Upper lobe of left lung (tissue), 6 donors: ENCODE results near the gene IFTAP. TPM values are rescaled to one million over a fixed set of nuclear protein-coding genes. Genes with fewer than 3 reads are reported as not detected.

Experiments used
- ATAC-seq, 2 donors: fragments of 200-7000 bp; cut with Tn5 transposase; one replicate each; pipeline ENCODE4 v1.9.1; 2022; ENCODE audit warnings: mild to moderate bottlenecking in 2 of 2, moderate library complexity in 2 of 2; ENCODE audit not compliant: low FRiP score in 2 of 2
- DNase-seq, 2 donors: peaks; one replicate each; pipeline ENCODE4 v3.0.0-alpha.2; 2019 to 2020
- H3K27ac ChIP-seq, 4 donors: fragments of 200-600 bp; sonication (generic); one replicate each; pipeline ENCODE4 v1.5.1; 2016 to 2019
- H3K27me3 ChIP-seq, 4 donors: fragments of 200-600 bp; sonication (generic); one replicate each; pipeline ENCODE4 v1.5.1; 2017 to 2019
- H3K36me3 ChIP-seq, 4 donors: fragments of 200-600 bp; sonication (generic); one replicate each; pipeline ENCODE4 v1.5.1; 2016 to 2019
- H3K4me1 ChIP-seq, 4 donors: fragments of 200-600 bp; sonication (generic); one replicate each; pipeline ENCODE4 v1.5.1; 2018 to 2019
- H3K4me3 ChIP-seq, 4 donors: fragments of 200-600 bp; sonication (generic); one replicate each; pipeline ENCODE4 v1.5.1; 2017 to 2019; ENCODE audit warnings: mild to moderate bottlenecking in 2 of 4, moderate library complexity in 1 of 4
- H3K9me3 ChIP-seq, 4 donors: fragments of 200-600 bp; sonication (generic); one replicate each; pipeline ENCODE4 v1.5.1; 2018 to 2019
- CTCF ChIP-seq, 6 experiments: fragments of 450-650 bp in 4 of 6; fragments of 200-600 bp in 2 of 6; sonication (generic) in 2 of 6; IDR thresholded peaks; one replicate each; pipeline ENCODE4 v1.5.1; 2016 to 2019; ENCODE audit warnings: antibody characterized with exemption in 6 of 6
- EP300 ChIP-seq, 4 donors: sonication (generic); formaldehyde crosslinking; IDR thresholded peaks; one replicate each; pipeline ENCODE4 v1.5.1; 2017; ENCODE audit warnings: antibody characterized with exemption in 4 of 4, control low read depth in 2 of 4
- POLR2A ChIP-seq, 4 donors: fragments of 450-650 bp; IDR thresholded peaks; one replicate each; pipeline ENCODE4 v1.5.1; 2016 to 2017; ENCODE audit warnings: antibody characterized with exemption in 4 of 4, mild to moderate bottlenecking in 2 of 4
- POLR2AphosphoS5 ChIP-seq, 2 donors: sonication (generic); formaldehyde crosslinking; IDR thresholded peaks; one replicate each; pipeline ENCODE4 v1.5.1; 2017; ENCODE audit warnings: antibody characterized with exemption in 2 of 2
- WGBS, 2 donors: methylation state at CpG; one replicate each; pipeline ENCODE4 v1.1.5; 2017 to 2018; 5-methylcytosine and 5-hydroxymethylcytosine counted together
- total RNA-seq, 6 donors: library from RNA; depleted of rRNA in 4 of 6; stranded (reverse); fragments of >200 nt in 4 of 6; gene quantifications; one replicate each; pipeline versions ENCODE4 v1.1.0 to v1.2.1, GENCODE V29; 2016 to 2021
- donor health status: DM: no; HTN: no; CAD: no; lungs with moderate emphysema.
- donor health status: DM: no; HTN: yes; CAD: no; lungs with severe emphysema.

IFTAP gene
- total RNA-seq, 6 donors from 2014 or later, result 8.7 to 38.5 (median 20.0) TPM

GRCh38 chr11:36564376-36565030 is 29.8 kb upstream of the IFTAP start:
- Histone ChIP-seq H3K4me1 (peaks cover 0 to 5% (median 0%) of the 10 kb centered on the region in 4 donors), H3K4me3 (peak overlapping the region in 3 of 4 donors; percentile 16 to 32 (median 24)), H3K27me3 (no peaks in the 10 kb centered on the region), H3K27ac (no peak overlapping the region), H3K9me3 (no peaks in the 10 kb centered on the region), H3K36me3 (no peaks in the 10 kb centered on the region)
- ATAC-seq, result peak in 1 of 2 donors; percentile 77
- WGBS, 2 donors, result 7 to 10% methylated on average over 15 of the region's 15 CpGs
- TF ChIP-seq EP300 (IDR thresholded peaks at IDR 0.05) (no peak), CTCF (IDR thresholded peaks at IDR 0.05) (peak; percentile 11 to 58 (median 47))
- peak in 1 of 2 donors; percentile 35 for DNase-seq

GRCh38 chr11:36565031-36565610 is 29.2 kb upstream of the IFTAP start:
- WGBS, 2 donors, result 62 to 66% methylated on average over 6 of the region's 6 CpGs
- H3K9me3 ChIP-seq, result no peaks in the 10 kb centered on the region
- no peak overlapping the region for H3K4me3 ChIP-seq
- TF ChIP-seq POLR2A (IDR thresholded peaks at IDR 0.05) (no peak), POLR2AphosphoS5 (IDR thresholded peaks at IDR 0.05) (no peak), CTCF (IDR thresholded peaks at IDR 0.05) (no peak), EP300 (IDR thresholded peaks at IDR 0.05) (no peak)
- ATAC-seq (no peak), DNase-seq (no peak)
- no peak overlapping the region for H3K27ac ChIP-seq
- no peaks in the 10 kb centered on the region for H3K36me3 ChIP-seq
- H3K27me3 ChIP-seq, result no peaks in the 10 kb centered on the region
- H3K4me1 ChIP-seq, result peaks cover 0 to 5% (median 0%) of the 10 kb centered on the region in 4 donors

- ATAC-seq (no peak), DNase-seq (no peak)
- H3K4me3 ChIP-seq, result no peak overlapping the region
- H3K9me3 ChIP-seq, result no peaks in the 10 kb centered on the region
- TF ChIP-seq CTCF (IDR thresholded peaks at IDR 0.05), result no peak
- TF ChIP-seq POLR2A (IDR thresholded peaks at IDR 0.05), result no peak
- TF ChIP-seq EP300 (IDR thresholded peaks at IDR 0.05), result no peak
- TF ChIP-seq POLR2AphosphoS5 (IDR thresholded peaks at IDR 0.05), result no peak
- H3K4me1 ChIP-seq, result peaks cover 0 to 5% (median 0%) of the 10 kb centered on the region in 4 donors
- H3K27ac ChIP-seq, result no peak overlapping the region
- H3K36me3 ChIP-seq, result no peaks in the 10 kb centered on the region
- H3K27me3 ChIP-seq, result no peaks in the 10 kb centered on the region
- WGBS, 2 donors, result 94 to 99% methylated on average over 4 of the region's 4 CpGs
Observed at GRCh38 chr11:36566407-36567053, 27.8 kb upstream of the IFTAP start.

- Histone ChIP-seq H3K27me3 (no peaks in the 10 kb centered on the region), H3K36me3 (no peaks in the 10 kb centered on the region), H3K4me1 (peaks cover 0 to 5% (median 0%) of the 10 kb centered on the region in 4 donors), H3K9me3 (no peaks in the 10 kb centered on the region), H3K4me3 (no peak within 1 kb of the TSS), H3K27ac (no peak within 1 kb of the TSS)
- ATAC-seq (no peak), DNase-seq (no peak)
- 80 to 100% methylated on average over 1 of the region's 1 CpG for WGBS, 2 donors
- TF ChIP-seq CTCF (IDR thresholded peaks at IDR 0.05), result no peak
- no peak for TF ChIP-seq EP300 (IDR thresholded peaks at IDR 0.05)
- no peak for TF ChIP-seq POLR2AphosphoS5 (IDR thresholded peaks at IDR 0.05)
- no peak for TF ChIP-seq POLR2A (IDR thresholded peaks at IDR 0.05)
Observed at GRCh38 chr11:36567694-36568093, 26.6 kb upstream of the IFTAP start, which contains the start of gene RAG1. Gene RAG1 (plus strand): TSS chr11:36568007. CDS start chr11:36573305, 5,298 bp downstream.
